HepG2 (cell line): Measurements from ENCODE around the gene NDC80. TPM values are rescaled to one million over a fixed set of nuclear protein-coding genes. Genes with fewer than 3 reads are reported as not detected.

Experiments
- ATAC-seq: fragments of 200-7000 bp; cut with Tn5 transposase; 3 replicates; pipeline ENCODE4 v1.9.1; 2020; ENCODE audit warnings: mild to moderate bottlenecking, moderate library complexity
- BruUV-seq: library from RNA; stranded (reverse); fragments of 400-500 nt; replicated peaks from 2 replicates; lab custom pipeline; 2021; lab: Mats Ljungman, UMichigan
- CTCF ChIA-PET: fragments of 300-600 bp; formaldehyde crosslinking; extraction: SDS; loops from one replicate; lab custom pipeline; 2021; ENCODE audit warnings: low total read pairs, inconsistent platforms, low intra/inter-chr PET ratio; lab: Yijun Ruan, JAX
- POLR2A ChIA-PET: fragments of 350-600 bp; sonication (Branson Sonifier 250); formaldehyde crosslinking; loops from one replicate; lab custom pipeline; 2020; ENCODE audit warnings: antibody characterized with exemption, inconsistent platforms; lab: Yijun Ruan, JAX
- DNase-seq: peaks from one replicate; pipeline ENCODE4 v3.0.0-alpha.2; 2015; ENCODE audit warnings: low spot score
- FAIRE-seq: peaks from 3 replicates; lab custom pipeline; 2011; peaks lifted over from hg19 to GRCh38; lab: Jason Lieb, UNC
- H2AFZ ChIP-seq: one replicate; pipeline ENCODE4 v1.6.1; 2011; ENCODE audit warnings: low read length, inconsistent platforms
- H3K27ac ChIP-seq: fragments of 300-600 bp; 3 replicates; pipeline ENCODE4 v1.8.0; 2011; ENCODE audit warnings: mixed run types, mild to moderate bottlenecking, mixed read lengths, low read length, inconsistent platforms; ENCODE audit not compliant: insufficient read depth; ENCODE audit errors: extremely low read length
- H3K27me3 ChIP-seq, 2 experiments: fragments of 200-600 bp in 1 of 2; 2 replicates in 1 of 2; 3 replicates in 1 of 2; pipeline versions ENCODE4 v1.6.0 to v1.8.0; 2011; ENCODE audit warnings: low read length in 2 of 2, mild to moderate bottlenecking in 2 of 2, moderate library complexity in 2 of 2, inconsistent platforms in 1 of 2; ENCODE audit not compliant: insufficient read depth in 2 of 2, control insufficient read depth in 1 of 2
- H3K36me3 ChIP-seq, 2 experiments: fragments of 200-600 bp in 1 of 2; replicated peaks in 1 of 2; 2 replicates in 1 of 2; 3 replicates in 1 of 2; pipeline versions ENCODE4 v1.5.1 to v1.8.0; 2011; ENCODE audit warnings: low read length in 2 of 2, inconsistent platforms in 1 of 2; ENCODE audit not compliant: insufficient read depth in 2 of 2, control insufficient read depth in 1 of 2
- H3K4me1 ChIP-seq: 2 replicates; pipeline ENCODE4 v1.5.1; 2012; ENCODE audit warnings: low read length, inconsistent platforms; ENCODE audit not compliant: insufficient read depth
- H3K4me2 ChIP-seq: 2 replicates; pipeline ENCODE4 v1.6.0; 2011; ENCODE audit warnings: low read depth, low read length, inconsistent platforms
- H3K4me3 ChIP-seq, 3 experiments: fragments of 200-600 bp in 1 of 3; sonication (generic), shearing (Covaris generic) in 1 of 3; replicated peaks in 1 of 3; 2 replicates each; pipeline ENCODE4 v1.5.1; 2011 to 2016; ENCODE audit warnings: low read length in 3 of 3, inconsistent platforms in 2 of 3, low read depth in 2 of 3, mild to moderate bottlenecking in 2 of 3, control low read depth in 1 of 3, mixed read lengths in 1 of 3; ENCODE audit not compliant: insufficient read depth in 1 of 3
- H3K79me2 ChIP-seq: one replicate; pipeline ENCODE4 v1.6.1; 2011; ENCODE audit warnings: low read length, inconsistent platforms; ENCODE audit not compliant: insufficient read depth
- H3K9ac ChIP-seq: 2 replicates; pipeline ENCODE4 v1.6.0; 2011; ENCODE audit warnings: mild to moderate bottlenecking, low read depth, low read length, inconsistent platforms; ENCODE audit not compliant: insufficient read depth
- H3K9me3 ChIP-seq: 2 replicates; pipeline ENCODE4 v1.5.1; 2012; ENCODE audit warnings: mild to moderate bottlenecking, low read length
- H4K20me1 ChIP-seq: 2 replicates; pipeline ENCODE4 v1.6.0; 2011; ENCODE audit warnings: inconsistent platforms, mild to moderate bottlenecking, low read length, moderate library complexity; ENCODE audit not compliant: insufficient read depth
- CBX1 ChIP-seq: IDR thresholded peaks from one replicate; pipeline ENCODE4 v1.6.1; 2016; ENCODE audit warnings: antibody characterized with exemption, low read depth
- KAT7 ChIP-seq: IDR thresholded peaks from 2 replicates; pipeline ENCODE4 v1.6.1; 2018; ENCODE audit warnings: borderline replicate concordance, missing compliant biosample characterization
- SP140L ChIP-seq: sonication (generic); formaldehyde crosslinking; IDR thresholded peaks from 2 replicates; pipeline ENCODE4 v1.4.0; 2020; ENCODE audit warnings: missing genetic modification reagents, borderline replicate concordance
- ZFP41 ChIP-seq: sonication (generic); formaldehyde crosslinking; IDR thresholded peaks from 2 replicates; pipeline ENCODE4 v1.4.0; 2020; ENCODE audit warnings: mild to moderate bottlenecking, missing genetic modification reagents, borderline replicate concordance
- ZFP82 ChIP-seq: sonication (generic); formaldehyde crosslinking; IDR thresholded peaks from 2 replicates; pipeline ENCODE4 v1.5.1; 2020; ENCODE audit warnings: mild to moderate bottlenecking, missing genetic modification reagents, borderline replicate concordance
- ZNF17 ChIP-seq: sonication (generic); formaldehyde crosslinking; IDR thresholded peaks from 2 replicates; pipeline ENCODE4 v1.5.0; 2020; ENCODE audit warnings: mild to moderate bottlenecking, missing genetic modification reagents
- ZNF746 ChIP-seq: sonication (generic); formaldehyde crosslinking; IDR thresholded peaks from 2 replicates; pipeline ENCODE4 v1.8.0; 2022; ENCODE audit warnings: mild to moderate bottlenecking, missing genetic modification reagents
- WGBS: methylation state at CpG from one replicate; pipeline ENCODE4 v1.1.6; 2017; ENCODE audit warnings: low lambda C conversion rate; 5-methylcytosine and 5-hydroxymethylcytosine counted together
- in situ Hi-C: cut with HindIII; loops from 2 replicates; pipeline ENCODE4 v1.10.0; 2017; ENCODE audit warnings: low pct_unique_long_range_greater_than_20kb; ENCODE audit not compliant: extremely low pct_ligation_motif_present
- intact Hi-C: fragments of 100-400 bp; cut with micrococcal nuclease; formaldehyde crosslinking; loops from one replicate; pipeline ENCODE4 v1.10.0; 2022; ENCODE audit not compliant: unreplicated experiment
- polyA plus RNA-seq, 8 experiments: library from polyadenylated mRNA; depleted of rRNA in 3 of 8; stranded (reverse) in 7 of 8; unstranded in 1 of 8; fragments of >200 nt; fragmentation: Illumina TruSeq in 4 of 8; extraction: Trizol in 4 of 8; gene quantifications; 2 replicates each; pipeline versions ENCODE4 v1.2.1 to v1.2.3, GENCODE V29; 2011 to 2016; ENCODE audit warnings: low read depth in 4 of 8, missing spikeins in 1 of 8, mixed read lengths in 1 of 8; ENCODE audit not compliant: insufficient read depth in 1 of 8
- total RNA-seq, 5 experiments: library from RNA; depleted of rRNA; stranded (reverse); fragments of >200 nt; fragmentation: Illumina TruSeq; extraction: Trizol; gene quantifications; 2 replicates each; pipeline ENCODE4 v1.2.3, GENCODE V29; 2016; ENCODE audit warnings: low read depth in 1 of 5
- TF ChIP-seq, protein P1 (sequence below): sonication (generic); formaldehyde crosslinking; IDR thresholded peaks from 2 replicates; pipeline ENCODE4 v1.8.0; 2022; ENCODE audit warnings: low read depth, missing genetic modification reagents
- TF ChIP-seq, protein P2 (sequence below): sonication (generic); formaldehyde crosslinking; IDR thresholded peaks from 2 replicates; pipeline ENCODE4 v1.5.1; 2020; ENCODE audit warnings: missing genetic modification reagents, mild to moderate bottlenecking, borderline replicate concordance

Gene NDC80
- total and polyA plus RNA-seq, 2 of the 13 experiments (the other 11 are each of a cell fraction or from before 2014, with no cell fraction given) = 9.6 to 33.0 TPM

DNA sequence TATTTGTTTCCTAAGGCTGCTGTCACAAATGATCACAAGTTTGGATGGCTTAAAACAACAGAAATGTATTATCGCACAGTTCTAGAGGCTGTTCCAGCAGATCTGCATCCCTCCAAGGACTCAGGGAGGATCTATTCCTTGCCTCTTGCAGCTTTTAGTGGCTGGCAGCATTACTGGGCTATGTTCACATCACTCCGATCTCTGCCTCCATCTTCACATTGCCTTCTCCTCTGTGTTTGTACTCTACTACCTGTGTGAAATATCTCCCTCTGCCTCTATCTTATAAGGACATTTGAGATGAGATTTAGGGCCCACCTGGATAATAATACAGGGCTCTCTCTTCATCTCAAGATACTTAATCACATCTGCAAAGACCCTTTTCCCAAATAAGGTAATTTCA lies 18.9 kb downstream of the NDC80 start:
- H3K36me3 ChIP-seq = peaks cover 3 to 30% of the 10 kb centered on the region in 2 experiments
- TF ChIP-seq ZFP41 (CRISPR knock-in tag) = no peak
- TF ChIP-seq ZNF746 (CRISPR knock-in tag) = no peak
- no peak for TF ChIP-seq SP140L (CRISPR knock-in tag)
- TF ChIP-seq CBX1 = no peak
- TF ChIP-seq, protein P1, sequence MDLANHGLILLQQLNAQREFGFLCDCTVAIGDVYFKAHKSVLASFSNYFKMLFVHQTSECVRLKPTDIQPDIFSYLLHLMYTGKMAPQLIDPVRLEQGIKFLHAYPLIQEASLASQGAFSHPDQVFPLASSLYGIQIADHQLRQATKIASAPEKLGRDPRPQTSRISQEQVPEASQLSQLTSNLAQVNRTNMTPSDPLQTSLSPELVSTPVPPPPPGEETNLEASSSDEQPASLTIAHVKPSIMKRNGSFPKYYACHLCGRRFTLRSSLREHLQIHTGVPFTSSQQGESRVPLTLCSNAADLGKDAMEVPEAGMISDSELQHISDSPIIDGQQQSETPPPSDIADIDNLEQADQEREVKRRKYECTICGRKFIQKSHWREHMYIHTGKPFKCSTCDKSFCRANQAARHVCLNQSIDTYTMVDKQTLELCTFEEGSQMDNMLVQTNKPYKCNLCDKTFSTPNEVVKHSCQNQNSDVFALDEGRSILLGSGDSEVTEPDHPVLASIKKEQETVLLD (CRISPR knock-in tag) = no peak
- TF ChIP-seq ZNF17 (CRISPR knock-in tag) = no peak
- no peak for TF ChIP-seq KAT7 (CRISPR knock-in tag)
- no peak for TF ChIP-seq ZFP82 (CRISPR knock-in tag)
- TF ChIP-seq, protein P2, sequence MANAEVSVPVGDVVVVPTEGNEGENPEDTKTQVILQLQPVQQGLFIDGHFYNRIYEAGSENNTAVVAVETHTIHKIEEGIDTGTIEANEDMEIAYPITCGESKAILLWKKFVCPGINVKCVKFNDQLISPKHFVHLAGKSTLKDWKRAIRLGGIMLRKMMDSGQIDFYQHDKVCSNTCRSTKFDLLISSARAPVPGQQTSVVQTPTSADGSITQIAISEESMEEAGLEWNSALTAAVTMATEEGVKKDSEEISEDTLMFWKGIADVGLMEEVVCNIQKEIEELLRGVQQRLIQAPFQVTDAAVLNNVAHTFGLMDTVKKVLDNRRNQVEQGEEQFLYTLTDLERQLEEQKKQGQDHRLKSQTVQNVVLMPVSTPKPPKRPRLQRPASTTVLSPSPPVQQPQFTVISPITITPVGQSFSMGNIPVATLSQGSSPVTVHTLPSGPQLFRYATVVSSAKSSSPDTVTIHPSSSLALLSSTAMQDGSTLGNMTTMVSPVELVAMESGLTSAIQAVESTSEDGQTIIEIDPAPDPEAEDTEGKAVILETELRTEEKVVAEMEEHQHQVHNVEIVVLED (CRISPR knock-in tag) = no peak
- H3K27ac ChIP-seq = no peak overlapping the region
- no peak overlapping the region for H3K9ac ChIP-seq
- no peaks in the 10 kb centered on the region for H3K9me3 ChIP-seq
- CTCF ChIA-PET = no interaction called here
- in situ Hi-C loops = no loop called here
- H3K79me2 ChIP-seq = no peaks in the 10 kb centered on the region
- 100% methylated on average over 2 of the region's 2 CpGs for WGBS
- ATAC-seq = no peak
- H3K4me2 ChIP-seq = no peak overlapping the region
- DNase-seq = no peak
- no peak overlapping the region for H2AFZ ChIP-seq
- POLR2A ChIA-PET = no interaction called here
- intact Hi-C loops = no loop called here
- no peak for FAIRE-seq
- BruUV-seq = no TSS peak
- H3K27me3 ChIP-seq = no peaks in the 10 kb centered on the region
- no peak overlapping the region for H3K4me3 ChIP-seq
- peaks cover 21% of the 10 kb centered on the region for H3K4me1 ChIP-seq
- H4K20me1 ChIP-seq = no peaks in the 10 kb centered on the region
